SJCRH30 (cell line): ENCODE data around the gene KCNK2. TPM values are rescaled to one million over a fixed set of nuclear protein-coding genes. Genes with fewer than 3 reads are reported as not detected.

Experiments used
- DNase-seq, 2 experiments: peaks; one replicate each; pipeline ENCODE4 v3.0.0-alpha.2; 2015 to 2020
- H3K27ac ChIP-seq: fragments of 250-450 bp; sonication (Bioruptor Pico); 2 replicates; pipeline ENCODE4 v1.5.1; 2020; ENCODE audit warnings: mild to moderate bottlenecking, moderate library complexity
- H3K27me3 ChIP-seq: fragments of 250-450 bp; sonication (Bioruptor Pico); 2 replicates; pipeline ENCODE4 v1.5.1; 2020; ENCODE audit warnings: mild to moderate bottlenecking, moderate library complexity
- H3K36me3 ChIP-seq: fragments of 250-450 bp; sonication (Bioruptor Pico); 2 replicates; pipeline ENCODE4 v1.5.1; 2020; ENCODE audit warnings: mild to moderate bottlenecking, moderate library complexity
- H3K4me1 ChIP-seq: fragments of 250-450 bp; sonication (Bioruptor Pico); 2 replicates; pipeline ENCODE4 v1.5.1; 2020; ENCODE audit warnings: mild to moderate bottlenecking, moderate library complexity
- H3K4me3 ChIP-seq: fragments of 250-450 bp; sonication (Bioruptor Pico); 2 replicates; pipeline ENCODE4 v1.5.1; 2020; ENCODE audit warnings: mild to moderate bottlenecking, moderate library complexity
- H3K9me3 ChIP-seq: fragments of 250-450 bp; sonication (Bioruptor Pico); replicated peaks from 2 replicates; pipeline ENCODE4 v1.5.1; 2020; ENCODE audit warnings: mild to moderate bottlenecking, moderate library complexity
- total RNA-seq: library from RNA; depleted of rRNA; stranded (reverse); fragments of >200 nt; shearing (Covaris generic); gene quantifications from 2 replicates; pipeline ENCODE4 v1.2.3, GENCODE V29; 2014

The KCNK2 gene
- total RNA-seq, 1 experiment from 2014 or later = not detected

GRCh38 chr1:215118081-215118480 lies 35.5 kb downstream of the KCNK2 start:
- no peak overlapping the region for H3K4me3 ChIP-seq
- no peaks in the 10 kb centered on the region for H3K36me3 ChIP-seq
- no peaks in the 10 kb centered on the region for H3K9me3 ChIP-seq
- no peak for DNase-seq
- H3K4me1 ChIP-seq = no peaks in the 10 kb centered on the region
- H3K27me3 ChIP-seq = no peaks in the 10 kb centered on the region
- H3K27ac ChIP-seq = no peak overlapping the region

- DNase-seq = no peak
- no peak overlapping the region for H3K4me3 ChIP-seq
- no peaks in the 10 kb centered on the region for H3K9me3 ChIP-seq
- no peaks in the 10 kb centered on the region for H3K27me3 ChIP-seq
- H3K4me1 ChIP-seq = no peaks in the 10 kb centered on the region
- H3K27ac ChIP-seq = no peak overlapping the region
- no peaks in the 10 kb centered on the region for H3K36me3 ChIP-seq
Measured at GRCh38 chr1:215119056-215119455, 36.5 kb downstream of the KCNK2 start.

- Histone ChIP-seq H3K9me3 (no peaks in the 10 kb centered on the region), H3K4me3 (no peak overlapping the region)
Measured at GRCh38 chr1:215119719-215120365, 37.3 kb downstream of the KCNK2 start.

GRCh38 chr1:215128504-215128903 lies 46.0 kb downstream of the KCNK2 start:
- no peaks in the 10 kb centered on the region for H3K36me3 ChIP-seq
- 0 out of 2 replicates have a peak, but pooled peaks cover 5% of the 10 kb centered on the region for H3K27me3 ChIP-seq
- no peaks in the 10 kb centered on the region for H3K9me3 ChIP-seq
- DNase-seq = no peak
- H3K27ac ChIP-seq = no peak overlapping the region
- no peak overlapping the region for H3K4me3 ChIP-seq
- no peaks in the 10 kb centered on the region for H3K4me1 ChIP-seq

More at GRCh38 chr1:215119719-215120365, 37.3 kb downstream of the KCNK2 start:
- no peak for DNase-seq
- Histone ChIP-seq H3K27ac (no peak overlapping the region), H3K36me3 (no peaks in the 10 kb centered on the region), H3K27me3 (no peaks in the 10 kb centered on the region), H3K4me1 (no peaks in the 10 kb centered on the region)

GRCh38 chr1:215131291-215131690 lies 48.8 kb downstream of the KCNK2 start:
- Histone ChIP-seq H3K27ac (no peak overlapping the region), H3K4me3 (no peak overlapping the region), H3K27me3 (0 out of 2 replicates have a peak, but pooled peaks cover 3% of the 10 kb centered on the region), H3K4me1 (no peaks in the 10 kb centered on the region), H3K9me3 (no peaks in the 10 kb centered on the region), H3K36me3 (no peaks in the 10 kb centered on the region)
- no peak for DNase-seq

DNA sequence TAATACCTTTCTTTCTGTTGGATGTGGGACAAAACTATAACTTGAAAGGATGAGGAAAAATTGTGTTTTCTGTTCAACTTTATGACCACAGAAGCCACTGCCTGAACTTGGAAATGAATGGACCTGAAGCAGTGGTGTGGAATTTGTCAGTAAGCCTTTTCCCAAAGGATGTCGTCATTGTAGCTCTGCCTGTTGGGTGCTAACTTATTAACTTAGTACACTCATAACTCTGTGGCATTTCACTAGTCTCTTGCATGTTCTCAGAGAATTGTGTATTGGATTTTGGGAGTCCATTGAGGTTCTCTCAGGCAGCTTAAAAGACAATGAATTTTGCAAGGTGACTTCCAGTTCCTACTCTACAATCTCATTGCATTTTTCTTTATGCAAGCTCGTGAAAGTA lies 49.6 kb downstream of the KCNK2 start:
- H3K36me3 ChIP-seq = no peaks in the 10 kb centered on the region
- no peak overlapping the region for H3K4me3 ChIP-seq
- no peaks in the 10 kb centered on the region for H3K4me1 ChIP-seq
- no peak for DNase-seq
- H3K9me3 ChIP-seq = no peaks in the 10 kb centered on the region
- no peaks in the 10 kb centered on the region for H3K27me3 ChIP-seq
- H3K27ac ChIP-seq = no peak overlapping the region

DNA sequence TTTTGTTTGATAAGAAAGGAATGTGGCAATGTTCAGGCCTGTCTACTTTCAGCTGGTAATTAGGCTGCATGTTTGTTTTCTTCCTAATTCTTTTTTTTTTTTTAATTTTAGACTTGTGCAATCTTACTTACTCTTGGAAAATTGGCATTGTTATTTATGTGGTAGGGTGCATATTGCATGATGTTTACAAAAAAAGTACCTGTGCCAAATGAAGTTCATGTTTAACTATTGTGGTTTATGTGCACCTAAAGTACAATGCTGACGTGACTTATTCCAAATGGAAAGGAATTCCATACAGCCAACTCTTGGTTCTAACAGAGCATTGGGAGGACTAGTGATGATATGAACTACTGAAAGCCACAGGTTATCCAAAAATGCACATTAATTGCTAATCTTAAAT lies 51.0 kb downstream of the KCNK2 start:
- Histone ChIP-seq H3K27ac (no peak overlapping the region), H3K36me3 (no peaks in the 10 kb centered on the region), H3K4me3 (no peak overlapping the region), H3K27me3 (no peaks in the 10 kb centered on the region), H3K4me1 (no peaks in the 10 kb centered on the region), H3K9me3 (no peaks in the 10 kb centered on the region)
- no peak for DNase-seq

DNA sequence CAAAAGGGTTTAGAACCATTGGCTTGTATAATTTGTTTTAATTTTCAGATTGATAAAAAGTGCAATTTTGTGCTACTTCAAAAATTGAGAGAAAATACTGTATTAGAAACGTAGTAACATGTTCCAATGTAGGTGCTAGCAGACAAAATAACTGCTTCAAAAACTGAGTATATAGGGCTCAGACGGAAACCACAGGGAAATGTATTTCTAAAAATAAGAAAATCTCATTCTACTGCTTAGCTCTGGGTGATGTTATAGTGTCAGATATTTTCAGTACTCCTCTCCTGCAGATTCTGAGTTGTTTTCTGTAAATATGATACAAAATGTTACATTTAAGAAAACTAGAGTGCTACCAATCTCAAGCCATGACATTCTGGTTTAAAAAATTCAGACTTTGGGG lies 55.4 kb downstream of the KCNK2 start:
- Histone ChIP-seq H3K27ac (no peak overlapping the region), H3K36me3 (no peaks in the 10 kb centered on the region), H3K27me3 (no peaks in the 10 kb centered on the region), H3K4me1 (no peaks in the 10 kb centered on the region), H3K9me3 (no peaks in the 10 kb centered on the region), H3K4me3 (no peak overlapping the region)
- DNase-seq = no peak

DNA sequence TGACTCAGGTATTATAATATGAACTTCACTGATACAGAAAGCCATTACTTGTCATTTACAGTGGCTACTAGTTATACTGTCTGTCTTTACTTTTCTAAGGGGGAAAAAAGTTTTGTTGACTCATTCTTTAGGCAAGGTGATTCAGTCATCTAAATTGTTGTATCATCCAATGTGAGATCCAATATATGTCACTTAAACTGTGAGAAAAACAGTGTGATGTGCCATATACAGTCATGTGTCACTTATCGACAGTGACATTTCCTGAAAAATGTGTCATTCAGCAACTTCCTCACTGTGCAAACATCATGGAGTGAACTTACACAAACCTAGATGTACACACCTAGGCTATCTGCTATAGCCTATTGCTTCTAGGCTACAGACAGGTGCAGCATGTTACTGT lies 57.6 kb downstream of the KCNK2 start:
- no peak for DNase-seq
- no peak overlapping the region for H3K27ac ChIP-seq
- no peaks in the 10 kb centered on the region for H3K27me3 ChIP-seq
- no peaks in the 10 kb centered on the region for H3K4me1 ChIP-seq
- H3K9me3 ChIP-seq = no peaks in the 10 kb centered on the region
- no peak overlapping the region for H3K4me3 ChIP-seq
- no peaks in the 10 kb centered on the region for H3K36me3 ChIP-seq

GRCh38 chr1:215141460-215141859 lies 58.9 kb downstream of the KCNK2 start:
- Histone ChIP-seq H3K27me3 (no peaks in the 10 kb centered on the region), H3K36me3 (no peaks in the 10 kb centered on the region), H3K4me3 (no peak overlapping the region), H3K4me1 (no peaks in the 10 kb centered on the region), H3K27ac (no peak overlapping the region), H3K9me3 (no peaks in the 10 kb centered on the region)
- DNase-seq = no peak

- H3K27ac ChIP-seq = no peak overlapping the region
- no peaks in the 10 kb centered on the region for H3K36me3 ChIP-seq
- DNase-seq = no peak
- no peaks in the 10 kb centered on the region for H3K27me3 ChIP-seq
- H3K4me1 ChIP-seq = no peaks in the 10 kb centered on the region
- no peak overlapping the region for H3K4me3 ChIP-seq
- no peaks in the 10 kb centered on the region for H3K9me3 ChIP-seq
Measured at GRCh38 chr1:215143497-215143896, 61.0 kb downstream of the KCNK2 start.

DNA sequence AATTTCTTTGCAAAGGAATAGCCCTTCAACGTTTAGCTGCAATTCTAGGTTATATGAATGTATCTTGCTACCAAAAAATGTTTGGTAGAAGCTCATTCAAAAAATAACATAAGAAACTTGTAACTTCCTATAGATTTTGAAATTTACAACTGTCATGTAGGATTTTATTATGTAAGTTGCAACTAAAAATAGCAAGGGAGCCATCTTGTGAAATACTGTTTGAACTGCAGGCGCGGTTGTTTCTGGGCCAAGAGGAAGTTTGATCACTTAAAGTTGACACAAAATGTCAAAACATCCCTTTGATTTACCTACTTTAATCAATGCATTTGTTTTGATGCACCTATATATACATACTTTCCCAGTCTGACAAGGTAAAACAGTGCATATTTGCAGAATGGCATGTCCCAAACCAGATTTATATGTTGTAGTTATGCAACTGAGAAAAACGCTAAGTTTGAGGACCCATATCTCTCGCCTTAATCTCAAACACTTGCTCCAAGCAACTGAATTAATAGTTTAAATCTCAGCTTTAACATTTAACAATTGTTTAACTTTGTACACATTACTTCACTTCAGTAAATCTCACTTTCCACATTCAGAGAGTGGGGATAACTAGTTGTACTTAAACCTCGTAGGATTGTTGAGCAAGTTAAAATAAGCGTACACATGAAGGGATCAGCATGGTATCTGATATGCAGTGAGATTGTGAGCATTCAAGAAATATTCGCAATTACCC lies 63.9 kb downstream of the KCNK2 start:
- Histone ChIP-seq H3K4me1 (no peaks in the 10 kb centered on the region), H3K36me3 (no peaks in the 10 kb centered on the region), H3K9me3 (no peaks in the 10 kb centered on the region), H3K27ac (no peak overlapping the region), H3K27me3 (no peaks in the 10 kb centered on the region), H3K4me3 (no peak overlapping the region)
- peak in 1 of 2 experiments; percentile 12 for DNase-seq

DNA sequence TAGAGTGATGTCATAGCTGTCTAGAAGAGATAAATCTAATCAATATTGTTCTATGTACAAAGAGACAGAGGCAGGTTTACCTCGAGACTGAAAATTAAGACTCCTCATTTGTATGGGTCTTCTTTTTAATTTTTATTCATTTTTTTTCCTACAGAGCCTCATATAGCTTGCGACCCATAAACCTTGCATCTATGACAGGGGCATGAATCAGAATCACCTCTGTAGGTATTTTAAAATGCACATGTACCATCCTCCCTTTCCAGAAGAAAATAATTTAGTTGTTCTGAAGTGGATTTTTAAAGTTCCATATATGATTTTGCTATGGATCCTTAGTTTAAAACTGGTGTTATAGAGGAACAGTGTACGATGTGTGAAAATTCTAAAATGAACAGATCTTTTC lies 64.5 kb downstream of the KCNK2 start:
- no peaks in the 10 kb centered on the region for H3K27me3 ChIP-seq
- no peak for DNase-seq
- no peak overlapping the region for H3K27ac ChIP-seq
- H3K9me3 ChIP-seq = no peaks in the 10 kb centered on the region
- no peak overlapping the region for H3K4me3 ChIP-seq
- H3K4me1 ChIP-seq = no peaks in the 10 kb centered on the region
- H3K36me3 ChIP-seq = no peaks in the 10 kb centered on the region

- H3K4me3 ChIP-seq = no peak overlapping the region
- no peak for DNase-seq
- no peak overlapping the region for H3K27ac ChIP-seq
- no peaks in the 10 kb centered on the region for H3K9me3 ChIP-seq
- no peaks in the 10 kb centered on the region for H3K4me1 ChIP-seq
- H3K36me3 ChIP-seq = no peaks in the 10 kb centered on the region
- no peaks in the 10 kb centered on the region for H3K27me3 ChIP-seq
Measured at GRCh38 chr1:215151841-215152549, 69.5 kb downstream of the KCNK2 start.

GRCh38 chr1:215156232-215156631 lies 73.7 kb downstream of the KCNK2 start:
- Histone ChIP-seq H3K27me3 (no peaks in the 10 kb centered on the region), H3K4me3 (no peak overlapping the region), H3K9me3 (no peaks in the 10 kb centered on the region), H3K4me1 (no peaks in the 10 kb centered on the region), H3K27ac (no peak overlapping the region), H3K36me3 (no peaks in the 10 kb centered on the region)
- DNase-seq = peak; percentile 6 to 9
